GM19467 (cell line): ENCODE measurements around the gene ZNF33B.
"Not testable (repeated sequence)": the region's sequence is repeated elsewhere in the genome, so short reads cannot be mapped to it uniquely, and the experiment has no call there.

Experiments used
- ATAC-seq: cut with Tn5 transposase; IDR thresholded peaks from one replicate; pipeline ENCODE4 v1.9.1; 2021; ENCODE audit warnings: mild to moderate bottlenecking, moderate library complexity; ENCODE audit not compliant: unreplicated experiment

ZNF33B gene

DNA sequence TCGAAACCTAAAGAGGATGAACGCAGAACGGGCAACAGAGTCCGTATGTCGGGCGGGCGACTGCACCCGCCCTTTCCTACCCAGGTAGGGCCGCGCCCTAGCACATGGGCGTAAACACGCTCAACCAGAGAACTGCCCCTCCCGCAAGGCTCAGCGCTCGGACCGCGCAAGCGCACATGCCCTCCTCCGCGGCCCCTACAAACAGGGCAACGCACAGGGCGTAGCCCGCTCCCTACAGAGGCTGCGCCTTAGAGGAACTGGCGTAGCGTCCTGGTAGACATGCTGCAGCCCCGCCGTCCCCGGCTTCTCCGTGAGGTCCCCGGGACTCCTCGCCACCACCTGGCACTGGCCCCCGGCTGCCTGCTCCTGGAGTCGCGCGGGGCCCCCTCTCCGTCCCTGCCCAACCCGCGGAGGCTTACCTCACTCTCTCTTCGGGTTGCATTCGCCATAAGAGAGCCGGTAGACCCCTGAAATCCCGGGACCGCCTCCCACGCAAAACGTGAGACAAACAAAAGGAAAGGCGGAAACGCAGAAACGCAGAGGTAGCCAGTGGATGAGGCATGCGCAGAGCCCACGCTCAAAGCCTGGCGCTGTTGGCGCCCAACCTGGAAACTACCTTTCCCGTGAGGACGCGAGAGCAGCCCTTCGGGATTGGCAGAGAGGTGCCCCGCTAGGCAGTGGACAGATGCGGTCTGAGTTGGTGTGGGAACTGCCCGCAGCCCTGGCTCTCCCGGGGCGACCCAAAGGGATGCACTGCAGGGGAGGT, at the start of gene ZNF33B:
Gene ZNF33B (minus strand): TSS at position 516 of the 766 bp plus-strand sequence. CDS start 1,642 bp downstream, outside the sequence.
- ATAC-seq: peak; percentile 94

DNA sequence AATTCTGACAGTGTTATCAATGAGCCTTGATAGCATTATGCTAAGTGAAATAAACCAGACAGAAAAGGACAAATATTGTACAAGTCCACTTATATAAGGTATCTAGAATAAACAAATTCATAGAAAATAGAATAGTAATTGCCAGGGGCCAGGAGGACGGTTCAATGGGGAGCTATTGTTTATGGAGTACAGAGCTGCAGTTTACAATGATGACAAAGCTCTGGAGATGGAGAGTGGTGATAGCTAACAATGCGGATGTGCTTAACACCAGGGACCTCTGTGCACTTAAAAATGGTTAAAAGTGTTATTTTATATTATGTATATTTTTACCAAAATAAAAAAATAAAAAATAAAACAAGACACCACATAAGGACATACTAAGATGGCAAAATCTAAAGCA, 46.1 kb upstream of the ZNF33B start:
- no peak for ATAC-seq

DNA sequence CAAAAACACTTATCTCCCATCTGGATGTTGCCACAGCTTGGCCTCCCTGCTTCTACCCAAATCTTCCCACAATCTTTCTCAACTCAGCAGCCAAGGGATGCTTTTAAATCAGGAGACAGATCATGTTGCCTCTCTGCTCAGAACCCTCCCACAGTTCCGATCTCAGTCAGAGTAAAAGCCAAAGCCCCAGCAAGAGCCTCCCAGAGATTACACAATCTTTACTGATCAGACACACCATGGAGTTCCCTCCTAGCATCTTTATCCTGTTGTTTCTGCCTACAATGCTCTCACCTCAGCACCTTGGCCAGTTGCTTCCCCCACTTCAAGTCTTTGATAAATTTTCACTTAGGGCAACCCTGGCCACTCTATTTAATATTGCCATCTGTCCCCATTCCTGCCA, 41.9 kb upstream of the ZNF33B start:
- ATAC-seq: no peak

DNA sequence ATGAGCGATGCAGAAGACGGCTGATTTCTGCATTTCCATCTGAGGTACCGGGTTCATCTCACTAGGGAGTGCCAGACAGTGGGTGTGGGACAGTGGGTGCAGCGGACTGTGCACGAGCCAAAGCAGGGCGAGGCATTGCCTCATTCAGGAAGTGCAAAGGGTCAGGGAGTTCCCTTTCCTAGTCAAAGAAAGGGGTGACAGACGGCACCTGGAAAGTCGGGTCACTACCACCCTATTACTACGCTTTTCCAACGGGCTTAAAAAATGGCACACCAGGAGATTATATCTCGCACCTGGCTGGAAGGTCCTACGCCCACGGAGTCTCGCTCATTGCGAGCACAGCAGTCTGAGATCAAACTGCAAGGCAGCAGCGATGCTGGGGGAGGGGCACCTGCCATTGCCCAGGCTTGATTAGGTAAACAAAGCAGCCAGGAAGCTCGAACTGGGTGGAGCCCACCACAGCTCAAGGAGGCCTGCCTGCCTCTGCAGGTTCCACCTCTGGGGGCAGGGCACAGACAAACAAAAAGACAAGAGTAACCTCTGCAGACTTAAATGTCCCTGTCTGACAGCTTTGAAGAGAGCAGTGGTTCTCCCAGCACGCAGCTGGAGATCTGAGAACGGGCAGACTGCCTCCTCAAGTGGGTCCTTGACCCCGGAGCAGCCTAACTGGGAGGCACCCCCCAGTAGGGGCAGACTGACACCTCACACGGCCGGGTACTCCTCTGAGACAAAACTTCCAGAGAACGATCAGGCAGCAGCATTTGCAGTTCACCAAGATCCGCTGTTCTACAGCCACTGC, 27.0 kb upstream of the ZNF33B start:
- not testable (repeated sequence) for ATAC-seq

DNA sequence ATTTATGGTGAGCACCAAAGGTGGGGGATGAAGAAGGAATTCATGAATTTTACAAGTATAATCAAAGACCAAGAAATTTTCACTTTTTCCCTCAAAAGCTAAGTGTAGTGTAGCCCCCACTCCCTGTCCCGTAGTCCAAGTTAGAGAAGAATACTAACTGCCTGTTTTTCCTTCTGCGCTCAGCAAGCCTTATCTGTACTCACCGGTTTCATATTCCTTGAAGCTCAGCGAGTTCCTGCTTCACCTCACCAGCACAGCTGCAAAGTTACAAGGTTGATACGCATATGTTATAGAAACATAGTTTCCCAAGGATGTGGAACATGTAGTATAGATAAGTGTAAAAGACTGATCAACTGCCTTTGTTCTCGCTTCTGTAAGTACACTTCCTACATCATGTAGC, 16.0 kb upstream of the ZNF33B start:
- no peak for ATAC-seq

DNA sequence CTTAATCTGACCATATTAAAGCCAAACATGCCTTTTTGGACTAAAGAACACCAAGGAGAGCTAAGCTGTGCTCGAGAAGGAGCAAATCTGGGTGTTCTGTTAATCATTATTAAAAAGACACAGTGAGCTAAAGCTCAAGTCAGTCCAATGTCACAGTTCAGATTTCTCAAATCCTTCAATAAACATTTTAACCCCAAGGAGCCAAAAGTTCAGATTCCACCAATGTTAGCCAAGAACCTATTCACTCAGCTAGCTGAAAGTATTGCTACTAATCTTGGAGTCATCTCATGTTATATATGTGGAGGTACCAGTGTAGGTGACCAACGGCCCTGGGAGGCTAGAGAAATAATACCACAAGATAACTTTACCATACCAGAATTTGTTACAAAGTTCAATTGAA, 14.5 kb upstream of the ZNF33B start:
- ATAC-seq: no peak

DNA sequence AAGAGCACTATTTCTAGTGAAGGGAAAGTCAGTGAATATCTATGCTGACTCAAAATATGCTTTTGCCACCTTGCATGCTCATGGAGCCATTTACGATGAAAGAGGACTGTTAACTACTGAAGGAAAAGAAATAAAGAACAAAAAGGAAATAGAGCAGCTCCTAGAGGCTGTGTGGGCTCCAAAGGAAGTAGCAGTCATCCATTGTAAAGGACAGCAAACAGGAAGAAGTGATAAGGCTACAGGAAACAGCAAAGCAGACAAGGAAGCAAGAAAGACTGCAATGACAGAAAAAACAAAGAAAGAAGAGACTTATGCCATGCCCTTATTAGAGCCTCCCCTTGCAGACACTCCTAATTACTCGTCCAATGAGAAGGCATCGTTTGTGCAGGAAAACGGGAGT, 12.0 kb upstream of the ZNF33B start:
- no peak for ATAC-seq

DNA sequence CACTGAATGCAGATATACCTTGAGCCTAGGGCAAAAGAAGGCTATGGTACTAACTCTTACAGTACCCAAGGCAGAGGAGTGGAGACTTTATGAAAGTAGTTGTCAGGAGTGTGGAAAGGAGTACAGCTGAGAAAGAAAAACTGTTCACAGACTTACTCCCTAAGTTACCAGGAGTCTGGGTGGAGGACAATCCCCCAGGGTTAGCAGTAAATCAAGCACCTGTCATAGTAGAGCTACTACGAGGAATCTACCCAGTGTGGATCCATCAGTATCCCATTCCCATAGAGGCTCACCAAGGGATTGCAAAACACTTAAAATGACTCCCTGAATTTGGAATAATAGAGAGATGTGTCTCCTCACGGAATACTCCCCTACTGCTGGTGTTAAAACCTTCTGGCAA, 10.1 kb upstream of the ZNF33B start:
- ATAC-seq: no peak

DNA sequence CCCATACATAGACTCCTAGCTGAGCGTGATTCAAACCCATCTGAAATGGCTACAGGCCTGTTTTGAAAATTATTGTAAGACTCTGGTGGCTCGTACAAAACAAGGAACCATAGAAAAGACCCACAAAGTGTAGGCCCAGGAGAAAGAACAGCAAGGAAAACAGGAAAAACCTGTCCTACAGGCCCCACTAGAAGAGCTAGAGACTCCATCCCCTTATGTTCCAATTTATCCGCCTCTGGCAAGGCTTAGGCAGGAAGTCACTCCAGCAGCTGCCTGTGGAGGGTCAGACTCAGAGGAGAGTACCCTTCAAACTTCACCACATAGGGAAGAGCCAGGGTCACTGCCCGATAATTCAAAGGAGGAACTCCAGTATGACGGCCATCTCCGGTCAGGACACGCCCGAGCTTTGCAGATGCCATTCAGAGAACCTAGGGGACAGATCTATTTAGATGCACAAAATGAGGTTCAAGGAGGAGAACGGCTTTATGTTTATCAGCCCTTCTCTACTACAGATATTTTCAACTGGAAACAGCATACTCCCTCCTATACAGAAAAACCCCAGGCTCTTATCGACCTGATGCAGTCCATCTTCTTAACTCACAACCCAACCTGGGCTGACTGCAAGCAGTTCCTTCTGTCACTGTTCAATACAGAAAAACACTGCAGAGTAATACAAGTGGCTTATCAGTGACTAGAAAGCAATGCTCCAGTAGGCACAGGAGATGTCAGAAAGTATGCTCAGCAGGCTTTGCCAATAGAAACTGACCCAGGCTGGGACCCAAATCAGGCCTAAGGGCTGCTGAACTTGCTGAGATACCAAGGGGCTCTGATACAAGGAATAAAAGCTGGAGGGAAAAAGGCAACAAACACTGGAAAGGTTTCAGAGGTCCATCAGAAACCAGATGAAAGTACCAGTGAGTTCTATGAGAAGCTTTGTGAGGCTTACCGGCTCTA, 8.6 kb upstream of the ZNF33B start:
- no peak for ATAC-seq

DNA sequence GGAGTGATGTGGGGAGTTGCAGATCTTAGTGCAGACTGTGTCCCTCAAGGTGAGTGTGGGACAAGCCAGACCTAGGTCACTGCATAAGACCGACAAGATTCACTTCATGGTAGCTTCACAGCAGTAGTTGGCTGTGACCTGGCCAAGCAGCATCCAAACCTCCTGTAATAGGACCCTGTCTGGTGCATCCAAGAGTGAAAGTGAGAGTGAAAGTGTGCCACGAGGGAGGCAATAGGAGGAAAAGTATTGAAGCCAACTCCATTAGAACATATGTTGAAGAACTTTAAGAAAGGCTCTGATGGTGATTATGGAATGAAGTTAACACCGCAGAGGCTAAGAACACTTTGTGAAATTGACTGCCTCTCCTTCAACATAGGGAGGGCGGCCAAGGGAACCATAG, 7.8 kb upstream of the ZNF33B start:
- ATAC-seq: no peak

DNA sequence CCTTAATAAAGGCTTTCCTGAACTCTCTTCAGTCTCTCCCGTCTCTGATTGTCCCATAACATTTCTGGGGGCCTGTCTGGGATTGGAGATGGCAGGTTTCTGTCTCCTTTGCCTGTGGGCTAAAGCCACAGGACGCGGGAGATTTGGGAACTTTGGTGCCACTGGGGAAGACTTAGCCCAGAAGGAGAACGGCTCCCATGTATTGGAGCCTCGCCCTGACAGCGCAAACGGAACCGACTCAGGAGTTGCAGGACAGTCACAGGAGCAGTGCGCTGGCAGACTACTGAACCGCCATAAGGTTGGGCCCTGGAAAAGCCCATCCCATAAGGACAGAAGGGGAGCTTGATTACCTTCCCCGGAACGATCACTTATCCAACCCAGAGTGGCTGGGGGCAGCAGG, 7.1 kb upstream of the ZNF33B start:
- ATAC-seq: no peak

DNA sequence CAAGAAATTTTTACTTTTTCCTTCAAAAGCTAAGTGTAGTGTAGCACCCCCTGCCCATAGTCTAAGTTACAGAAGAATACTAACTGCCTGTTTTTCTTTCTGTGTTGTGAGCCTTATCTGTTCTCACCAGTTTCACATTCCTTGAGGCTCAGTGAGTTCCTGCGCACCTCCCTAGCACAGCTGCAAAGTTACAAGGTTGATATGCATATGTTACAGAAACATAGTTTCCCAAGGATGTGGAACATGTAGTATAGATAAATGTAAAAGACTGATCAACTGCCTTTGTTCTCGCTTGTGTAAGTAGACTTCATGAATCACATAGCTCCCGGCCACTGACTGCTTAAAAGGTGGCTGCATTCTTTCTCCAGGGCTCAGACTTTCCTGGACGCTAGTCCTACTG, 6.7 kb upstream of the ZNF33B start:
- ATAC-seq: no peak

DNA sequence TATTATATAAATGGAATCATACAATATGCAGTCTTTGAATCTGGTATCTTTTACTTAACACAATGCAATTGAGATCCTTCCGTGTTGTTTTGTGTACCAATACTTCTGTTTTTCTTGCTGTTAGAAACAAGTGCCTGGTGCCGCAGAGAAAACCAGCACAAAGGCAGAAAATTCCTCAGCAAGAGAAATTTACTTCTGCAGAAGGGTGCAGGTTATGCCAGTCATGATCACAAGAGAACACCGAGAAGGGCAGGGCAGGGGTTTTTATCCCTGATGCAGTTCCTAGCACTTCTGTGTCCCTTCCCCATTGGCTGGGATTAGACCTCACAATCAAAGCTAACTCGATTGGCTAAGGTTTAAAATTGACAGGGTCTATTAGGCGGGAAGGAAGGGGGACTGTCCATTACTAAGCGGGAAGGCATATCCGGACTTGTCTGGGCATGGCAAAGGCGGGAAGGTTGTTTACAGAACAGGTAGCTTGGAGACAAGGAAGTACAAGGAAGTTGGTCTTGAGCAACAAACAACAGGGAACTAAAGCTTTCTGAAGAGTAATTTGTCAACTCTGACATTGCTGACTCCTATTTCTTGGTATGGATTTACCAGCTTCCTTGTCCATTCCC, 2.4 kb upstream of the ZNF33B start:
- ATAC-seq: no peak

DNA sequence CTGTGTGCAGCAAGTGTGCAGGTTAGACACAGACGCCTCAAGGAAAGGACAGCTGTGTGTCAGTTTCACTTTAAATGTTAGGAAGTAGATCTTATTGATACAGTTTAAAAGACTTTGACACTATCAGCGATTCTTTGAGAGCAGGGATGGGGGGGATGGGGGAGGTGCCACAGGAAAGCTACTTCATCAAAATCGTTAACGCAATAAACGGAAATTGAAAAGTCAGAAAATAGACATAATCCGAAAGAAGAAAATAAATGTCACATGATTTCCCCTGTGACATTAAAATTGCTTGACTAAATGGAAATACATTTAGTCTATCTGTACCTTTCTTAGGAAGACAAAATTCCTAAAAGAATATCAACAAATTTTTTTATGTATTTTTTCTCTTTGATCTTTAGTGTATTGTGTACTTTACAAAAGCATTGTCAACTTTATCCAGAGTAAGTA, 476 bp upstream of the ZNF33B start:
- no peak for ATAC-seq

DNA sequence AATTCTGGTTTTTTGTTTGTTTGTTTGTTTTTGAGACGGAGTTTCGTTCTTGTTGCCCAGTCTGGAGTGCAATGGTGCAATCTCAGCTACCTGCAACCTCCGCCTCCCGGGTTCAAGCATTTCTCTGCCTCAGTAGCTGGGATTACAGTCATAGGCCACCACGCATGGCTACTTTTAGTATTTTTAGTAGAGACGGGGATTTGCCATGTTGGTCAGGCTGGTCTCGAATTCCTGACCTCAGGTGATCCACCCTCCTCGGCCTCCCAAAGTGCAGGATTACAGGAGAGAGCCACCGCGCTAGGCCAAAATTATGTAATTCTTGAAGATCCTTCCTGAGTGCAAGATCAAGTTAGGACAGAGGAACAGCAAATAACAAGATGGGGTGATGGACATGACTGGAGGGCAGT, 719 bp downstream of the ZNF33B start:
- ATAC-seq: no peak

DNA sequence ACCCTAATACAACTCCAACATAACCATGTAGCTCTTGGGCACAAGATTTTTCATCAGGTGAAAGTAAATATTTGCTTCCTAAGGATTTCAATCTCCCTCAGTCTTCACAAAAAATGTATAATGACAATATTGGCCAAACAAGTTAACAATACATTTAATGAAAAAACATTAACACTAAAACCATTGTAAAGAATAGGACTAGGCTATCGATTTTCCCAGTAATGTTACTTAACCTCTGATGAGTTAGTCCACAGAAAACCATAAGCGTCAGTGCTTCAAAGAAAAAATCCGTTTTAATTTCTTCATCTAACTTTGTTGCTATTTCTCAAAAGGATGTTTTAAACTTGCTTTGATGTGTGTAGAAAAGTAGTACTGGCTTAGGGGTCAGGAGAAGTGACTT, 1.2 kb downstream of the ZNF33B start:
- no peak for ATAC-seq

DNA sequence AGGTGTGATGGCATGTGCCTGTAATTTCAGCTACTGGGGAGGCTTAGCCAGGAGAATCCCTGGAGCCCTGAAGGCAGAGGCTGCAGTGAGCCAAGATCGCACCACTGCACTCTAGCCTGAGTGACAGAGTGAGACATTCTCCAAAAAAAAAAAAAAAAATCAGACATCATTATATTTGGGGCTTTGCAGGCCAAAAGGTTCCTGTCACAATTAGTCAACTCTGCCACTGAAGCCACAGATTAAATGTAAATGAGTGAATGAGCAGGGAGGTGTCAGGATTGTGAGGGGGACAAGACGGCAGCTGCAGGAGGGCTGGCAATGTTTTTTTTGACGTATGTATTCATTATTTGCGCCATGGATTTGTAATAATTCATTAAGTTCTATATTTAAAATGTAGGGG, 3.3 kb downstream of the ZNF33B start:
- no peak for ATAC-seq

DNA sequence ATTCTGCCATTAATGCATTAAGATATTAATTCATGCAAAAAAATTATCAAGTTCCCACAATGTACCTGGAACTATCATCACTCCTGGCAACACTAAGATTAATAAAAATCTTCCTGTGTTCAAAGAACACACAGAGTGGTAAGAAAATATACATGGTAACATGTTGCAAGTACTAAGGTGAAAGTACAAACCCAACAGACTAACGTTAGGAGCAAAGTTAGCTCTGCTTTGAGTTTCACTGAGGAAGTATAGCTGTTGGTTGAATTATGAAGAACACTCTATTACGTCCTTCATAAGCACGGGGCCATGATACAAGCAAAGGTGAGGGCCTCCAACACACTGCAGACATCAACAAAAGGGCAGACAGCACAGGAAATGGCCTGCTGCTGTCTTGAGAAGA, 5.8 kb downstream of the ZNF33B start:
- no peak for ATAC-seq

DNA sequence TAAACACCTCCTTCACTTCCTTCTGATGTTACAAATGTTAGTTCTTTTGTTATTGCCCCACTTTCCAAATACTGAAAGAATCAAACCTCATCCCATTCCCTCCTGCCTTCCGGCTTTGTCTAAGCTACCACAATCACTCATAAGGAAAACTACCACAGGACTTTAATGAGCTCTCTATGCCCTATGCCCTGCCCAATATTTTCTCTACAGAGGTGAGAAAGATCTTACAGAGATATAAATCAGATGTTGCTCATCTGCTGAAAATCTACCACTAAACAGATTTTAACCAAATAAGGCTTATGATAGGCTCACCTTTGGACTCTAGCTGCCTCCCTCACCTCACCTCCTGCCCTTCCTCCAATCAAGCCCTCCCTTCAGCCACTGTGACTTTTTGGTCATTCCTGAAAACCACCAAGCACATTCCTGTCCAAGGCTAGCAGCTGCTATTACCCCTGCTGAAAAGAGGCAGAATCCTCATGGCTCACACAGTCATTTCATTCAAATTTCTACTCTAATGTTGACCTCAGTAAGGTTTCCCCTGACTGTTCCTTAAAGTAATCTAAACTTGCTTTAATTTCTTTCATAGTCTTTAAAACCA, 7.7 kb downstream of the ZNF33B start:
- ATAC-seq: no peak

DNA sequence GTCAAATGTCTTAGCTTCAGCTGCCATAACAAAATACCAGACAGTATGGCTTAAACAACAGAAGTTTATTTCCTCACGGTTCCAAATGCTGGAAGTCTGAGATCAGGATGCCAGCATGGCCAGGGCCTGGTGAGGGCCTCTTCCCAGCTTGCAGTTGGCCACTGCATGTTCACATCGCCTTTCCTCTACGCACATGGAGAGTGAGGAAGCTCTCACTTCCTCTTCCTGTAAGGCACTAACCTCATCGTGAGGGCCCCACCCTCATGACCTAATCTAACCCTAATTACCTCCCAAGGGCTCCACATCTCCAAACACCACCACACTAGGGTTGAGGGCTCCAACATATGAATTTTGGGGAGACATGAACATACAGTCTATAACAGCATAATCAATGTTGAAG, 14.4 kb downstream of the ZNF33B start:
- ATAC-seq: no peak
